DOHH2 (cell line): ENCODE data around the gene SLC6A13.

Experiments
- H3F3A ChIP-seq: fragments of 200-600 bp; sonication (generic), shearing (Covaris generic); 2 replicates; pipeline ENCODE4 v1.6.0; 2016; ENCODE audit warnings: antibody characterized with exemption, mild to moderate bottlenecking; ENCODE audit not compliant: control insufficient read depth, insufficient read depth
- H3K27ac ChIP-seq: fragments of 200-600 bp; sonication (generic); 2 replicates; pipeline ENCODE4 v1.5.1; 2014; ENCODE audit warnings: low read depth, mild to moderate bottlenecking, low read length, moderate library complexity
- H3K27me3 ChIP-seq: fragments of 200-600 bp; sonication (generic); 2 replicates; pipeline ENCODE4 v1.6.1; 2014; ENCODE audit warnings: mild to moderate bottlenecking, low read length, mixed read lengths; ENCODE audit not compliant: control insufficient read depth
- H3K36me3 ChIP-seq: fragments of 200-600 bp; sonication (generic); 2 replicates; pipeline ENCODE4 v1.6.1; 2014; ENCODE audit warnings: mild to moderate bottlenecking, low read length, moderate library complexity, mixed read lengths; ENCODE audit not compliant: control insufficient read depth
- H3K4me1 ChIP-seq: fragments of 200-600 bp; sonication (generic); 2 replicates; pipeline ENCODE4 v1.6.1; 2014; ENCODE audit warnings: mild to moderate bottlenecking, low read length, mixed read lengths; ENCODE audit not compliant: control insufficient read depth
- H3K4me2 ChIP-seq: fragments of 200-600 bp; sonication (generic); 2 replicates; pipeline ENCODE4 v1.6.0; 2014; ENCODE audit warnings: mild to moderate bottlenecking, low read length, moderate library complexity
- H3K4me3 ChIP-seq: fragments of 200-600 bp; sonication (generic); 2 replicates; pipeline ENCODE4 v1.5.1; 2014; ENCODE audit warnings: mild to moderate bottlenecking, low read length, mixed read lengths
- H3K79me2 ChIP-seq: fragments of 200-600 bp; sonication (generic); 2 replicates; pipeline ENCODE4 v1.6.1; 2014; ENCODE audit warnings: mild to moderate bottlenecking, low read length, mixed read lengths; ENCODE audit not compliant: control insufficient read depth
- H3K9me2 ChIP-seq: fragments of 200-600 bp; sonication (generic); replicated peaks from 2 replicates; pipeline ENCODE4 v1.6.1; 2014; ENCODE audit warnings: mild to moderate bottlenecking, low read length, mixed read lengths; ENCODE audit not compliant: control insufficient read depth
- H3K9me3 ChIP-seq: fragments of 200-600 bp; sonication (generic); 2 replicates; pipeline ENCODE4 v1.6.1; 2014; ENCODE audit warnings: antibody characterized with exemption, low read length, mixed read lengths; ENCODE audit not compliant: control insufficient read depth, insufficient read depth
- H4K20me1 ChIP-seq: fragments of 200-600 bp; sonication (generic); 2 replicates; pipeline ENCODE4 v1.6.0; 2014; ENCODE audit warnings: low read depth, mild to moderate bottlenecking, antibody characterized with exemption, low read length, moderate library complexity; ENCODE audit not compliant: control insufficient read depth, insufficient read depth
- EZH2phosphoT487 ChIP-seq: fragments of 200-600 bp; sonication (generic); IDR thresholded peaks from 2 replicates; pipeline ENCODE4 v1.6.1; 2017; ENCODE audit warnings: borderline replicate concordance, mild to moderate bottlenecking, antibody characterized with exemption, low read length, moderate library complexity, mixed read lengths
- TF ChIP-seq, protein P1 (sequence below): fragments of 200-600 bp; sonication (generic); IDR thresholded peaks from one replicate; pipeline ENCODE4 v1.5.1; 2014; ENCODE audit warnings: antibody characterized with exemption, mild to moderate bottlenecking, low read depth, low read length; ENCODE audit not compliant: poor library complexity, severe bottlenecking

The SLC6A13 gene

DNA sequence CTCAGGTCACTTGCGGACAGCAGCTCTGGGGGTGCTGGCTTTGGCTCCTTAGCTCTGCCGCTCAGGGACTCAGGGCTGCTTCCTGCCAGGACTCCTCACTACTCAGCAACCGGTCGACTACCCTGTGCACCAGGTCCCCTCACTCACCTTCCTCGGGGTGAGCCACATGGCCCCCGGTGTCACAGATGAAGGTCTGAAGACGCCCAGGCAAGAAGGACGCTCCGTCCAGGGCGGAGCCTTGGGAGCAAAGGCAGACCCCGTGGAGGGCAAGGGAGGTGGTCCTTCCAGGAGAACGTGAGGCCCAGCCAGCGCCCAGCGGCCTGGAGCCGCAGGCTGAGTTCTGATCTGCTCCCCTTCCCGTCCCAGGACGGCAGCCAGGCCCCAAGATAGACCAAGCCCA, 80.7 kb downstream of the SLC6A13 start:
- H3K36me3 ChIP-seq = no peaks in the 10 kb centered on the region
- no peak for TF ChIP-seq EZH2phosphoT487
- TF ChIP-seq, protein P1, sequence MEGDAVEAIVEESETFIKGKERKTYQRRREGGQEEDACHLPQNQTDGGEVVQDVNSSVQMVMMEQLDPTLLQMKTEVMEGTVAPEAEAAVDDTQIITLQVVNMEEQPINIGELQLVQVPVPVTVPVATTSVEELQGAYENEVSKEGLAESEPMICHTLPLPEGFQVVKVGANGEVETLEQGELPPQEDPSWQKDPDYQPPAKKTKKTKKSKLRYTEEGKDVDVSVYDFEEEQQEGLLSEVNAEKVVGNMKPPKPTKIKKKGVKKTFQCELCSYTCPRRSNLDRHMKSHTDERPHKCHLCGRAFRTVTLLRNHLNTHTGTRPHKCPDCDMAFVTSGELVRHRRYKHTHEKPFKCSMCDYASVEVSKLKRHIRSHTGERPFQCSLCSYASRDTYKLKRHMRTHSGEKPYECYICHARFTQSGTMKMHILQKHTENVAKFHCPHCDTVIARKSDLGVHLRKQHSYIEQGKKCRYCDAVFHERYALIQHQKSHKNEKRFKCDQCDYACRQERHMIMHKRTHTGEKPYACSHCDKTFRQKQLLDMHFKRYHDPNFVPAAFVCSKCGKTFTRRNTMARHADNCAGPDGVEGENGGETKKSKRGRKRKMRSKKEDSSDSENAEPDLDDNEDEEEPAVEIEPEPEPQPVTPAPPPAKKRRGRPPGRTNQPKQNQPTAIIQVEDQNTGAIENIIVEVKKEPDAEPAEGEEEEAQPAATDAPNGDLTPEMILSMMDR = no peak

DNA sequence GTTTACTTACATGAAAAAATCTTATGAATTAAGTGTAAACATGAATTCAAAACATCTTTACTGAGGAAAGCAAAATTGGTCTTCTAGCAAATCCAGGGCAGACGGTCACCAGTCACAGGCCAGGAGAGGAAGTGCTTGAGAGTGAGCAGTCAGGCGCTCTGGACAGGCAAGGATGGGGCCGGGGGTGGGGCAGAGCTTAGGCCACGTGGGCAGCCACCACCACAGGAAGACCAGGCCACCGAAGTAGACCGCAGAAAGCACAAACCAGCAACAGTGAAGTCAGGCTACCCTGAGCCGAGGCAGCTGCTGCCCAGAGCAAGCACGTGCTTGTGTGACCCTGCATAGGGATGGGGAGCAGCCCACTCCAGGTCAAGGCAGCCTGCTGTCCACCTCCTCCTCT, 82.2 kb downstream of the SLC6A13 start:
- TF ChIP-seq EZH2phosphoT487 = no peak
- TF ChIP-seq, protein P1 = no peak
- Histone ChIP-seq H3K9me2 (no peaks in the 10 kb centered on the region), H4K20me1 (no peaks in the 10 kb centered on the region), H3K79me2 (no peaks in the 10 kb centered on the region), H3K4me3 (no peak overlapping the region), H3K4me1 (no peaks in the 10 kb centered on the region), H3K36me3 (no peaks in the 10 kb centered on the region), H3F3A (no peaks in the 10 kb centered on the region), H3K4me2 (no peak overlapping the region), H3K27me3 (no peaks in the 10 kb centered on the region), H3K27ac (no peak overlapping the region), H3K9me3 (no peaks in the 10 kb centered on the region)

More for the DNA sequence above, 80.7 kb downstream of the SLC6A13 start:
- no peak overlapping the region for H3K27ac ChIP-seq
- no peak overlapping the region for H3K4me3 ChIP-seq
- no peaks in the 10 kb centered on the region for H3K79me2 ChIP-seq
- no peaks in the 10 kb centered on the region for H4K20me1 ChIP-seq
- H3K9me3 ChIP-seq = no peaks in the 10 kb centered on the region
- H3K4me1 ChIP-seq = no peaks in the 10 kb centered on the region
- no peaks in the 10 kb centered on the region for H3F3A ChIP-seq
- no peaks in the 10 kb centered on the region for H3K27me3 ChIP-seq
- no peak overlapping the region for H3K4me2 ChIP-seq
- no peaks in the 10 kb centered on the region for H3K9me2 ChIP-seq

DNA sequence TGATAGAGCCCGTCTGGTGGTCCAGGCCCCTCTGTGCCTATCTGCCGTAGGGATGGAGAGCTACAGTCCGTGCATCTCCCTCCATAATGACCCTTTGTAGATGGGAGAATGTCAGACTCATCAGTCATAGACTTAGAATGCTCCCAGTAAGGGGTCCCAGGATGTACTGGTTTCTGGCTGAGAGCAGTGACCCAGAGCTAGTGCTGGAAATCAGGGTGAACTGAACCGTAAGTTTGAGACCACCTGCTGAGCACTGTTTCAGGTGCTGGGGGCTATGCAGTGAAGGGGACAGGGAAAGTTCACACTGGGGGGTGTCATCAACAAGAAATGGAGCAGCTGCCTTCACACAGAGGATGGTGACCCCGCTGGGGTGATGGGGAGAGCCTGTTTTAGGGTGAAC, 82.8 kb downstream of the SLC6A13 start:
- no peaks in the 10 kb centered on the region for H3K9me3 ChIP-seq
- no peak overlapping the region for H3K27ac ChIP-seq
- no peaks in the 10 kb centered on the region for H3K9me2 ChIP-seq
- no peaks in the 10 kb centered on the region for H3K36me3 ChIP-seq
- no peaks in the 10 kb centered on the region for H3F3A ChIP-seq
- H4K20me1 ChIP-seq = no peaks in the 10 kb centered on the region
- no peaks in the 10 kb centered on the region for H3K27me3 ChIP-seq
- TF ChIP-seq, protein P1 = no peak
- TF ChIP-seq EZH2phosphoT487 = no peak
- H3K79me2 ChIP-seq = no peaks in the 10 kb centered on the region
- no peak overlapping the region for H3K4me3 ChIP-seq
- no peak overlapping the region for H3K4me2 ChIP-seq
- no peaks in the 10 kb centered on the region for H3K4me1 ChIP-seq
